Stomach (tissue), 19 donors: Measurements from ENCODE around the gene R3HDM1. TPM values are rescaled to one million over a fixed set of nuclear protein-coding genes. Genes with fewer than 3 reads are reported as not detected.

Experiments used
- DNase-seq, 2 donors: peaks; one replicate each; pipeline versions ENCODE4 v3.0.0 to v3.0.0-alpha.2; 2013 to 2019
- H3K27ac ChIP-seq, 5 donors: fragments of 200-600 bp in 4 of 5; sonication (generic) in 4 of 5; one replicate each; pipeline ENCODE4 v1.5.1; 2013 to 2019; ENCODE audit warnings: mild to moderate bottlenecking in 1 of 5, moderate library complexity in 1 of 5
- H3K27me3 ChIP-seq, 3 donors: fragments of 200-600 bp; sonication (generic); one replicate each; pipeline ENCODE4 v1.5.1; 2017 to 2019; ENCODE audit warnings: mixed run types in 1 of 3
- H3K36me3 ChIP-seq, 4 donors: fragments of 200-600 bp; sonication (generic); 1 replicate in 3 of 4; 2 replicates in 1 of 4; pipeline ENCODE4 v1.5.1; 2016 to 2019
- H3K4me1 ChIP-seq, 4 donors: fragments of 200-600 bp; sonication (generic); one replicate each; pipeline ENCODE4 v1.5.1; 2016 to 2019
- H3K4me3 ChIP-seq, 4 donors: fragments of 200-600 bp; sonication (generic) in 3 of 4; one replicate each; pipeline ENCODE4 v1.5.1; 2016 to 2019; ENCODE audit warnings: mild to moderate bottlenecking in 1 of 4
- H3K9me3 ChIP-seq, 4 donors: fragments of 200-600 bp; sonication (generic); one replicate each; pipeline ENCODE4 v1.5.1; 2016 to 2019
- EP300 ChIP-seq: sonication (generic); formaldehyde crosslinking; IDR thresholded peaks from one replicate; pipeline ENCODE4 v1.6.1; 2017; ENCODE audit warnings: antibody characterized with exemption
- POLR2A ChIP-seq, 4 donors: fragments of 450-650 bp; IDR thresholded peaks; one replicate each; pipeline ENCODE4 v1.6.1; 2016; ENCODE audit warnings: antibody characterized with exemption in 4 of 4, control low read depth in 2 of 4, mild to moderate bottlenecking in 1 of 4, moderate library complexity in 1 of 4
- POLR2AphosphoS5 ChIP-seq, 3 donors: sonication (generic); formaldehyde crosslinking; IDR thresholded peaks; one replicate each; pipeline ENCODE4 v1.6.1; 2016; ENCODE audit warnings: antibody characterized with exemption in 3 of 3
- WGBS, 5 donors: extraction: QIAGEN DNeasy Blood & Tissue Kit in 3 of 5; methylation state at CpG; one replicate each; pipeline versions ENCODE4 v1.1.5 to v1.1.7; 2013 to 2018; 5-methylcytosine and 5-hydroxymethylcytosine counted together
- intact Hi-C: fragments of 100-400 bp; cut with DNase I; formaldehyde crosslinking; loops from one replicate; pipeline ENCODE4 v1.15.1; 2023; ENCODE audit warnings: low total_unique reads
- long read RNA-seq, 10 donors: transcript quantifications; one replicate each; lab custom pipeline, GENCODE V29; 2026
- polyA plus RNA-seq, 3 donors: library from polyadenylated mRNA; stranded (reverse); fragments of 200-250 nt; gene quantifications; one replicate each; pipeline ENCODE4 v1.2.3, GENCODE V29; 2013
- total RNA-seq, 5 donors: library from RNA; depleted of rRNA; stranded (reverse); fragments of >200 nt; gene quantifications; one replicate each; pipeline versions ENCODE4 v1.1.0 to v1.2.3, GENCODE V29; 2014 to 2016
- TF ChIP-seq, protein P1 (sequence below), 7 experiments: fragments of 450-650 bp in 4 of 7; fragments of 200-600 bp in 3 of 7; sonication (generic) in 3 of 7; IDR thresholded peaks; one replicate each; pipeline ENCODE4 v1.5.1; 2016 to 2019; ENCODE audit warnings: antibody characterized with exemption in 7 of 7, control low read depth in 2 of 7, mild to moderate bottlenecking in 1 of 7
- donor health status: healthy with polysubstance abuse.
- donor health status: Bipolar disorder and iron deficiency.
- donor health status: healthy.

The R3HDM1 gene
- total RNA-seq (10 to 100 TPM; 12.1 to 34.3 (median 18.1) TPM), polyA plus RNA-seq (1 to 10 TPM; 5.7 to 7.0 (median 6.7) TPM)
- long read RNA-seq, donor 1, result 0 reads
- long read RNA-seq, donor 2, partial matches to known transcripts, result 0 of 1 reads
- long read RNA-seq, donor 2, other reads (novel, unspliced or antisense), result 0 of 1 reads
- long read RNA-seq, donor 3, result 0 reads
- long read RNA-seq, donor 4, result 0 reads
- long read RNA-seq, donor 5, result 0 reads
- long read RNA-seq, donor 6, result 0 reads
- long read RNA-seq, donor 7, result 0 reads
- long read RNA-seq, donor 8, result 0 reads
- long read RNA-seq, donor 9, result 0 reads
- long read RNA-seq, donor 10, result 0 reads

DNA sequence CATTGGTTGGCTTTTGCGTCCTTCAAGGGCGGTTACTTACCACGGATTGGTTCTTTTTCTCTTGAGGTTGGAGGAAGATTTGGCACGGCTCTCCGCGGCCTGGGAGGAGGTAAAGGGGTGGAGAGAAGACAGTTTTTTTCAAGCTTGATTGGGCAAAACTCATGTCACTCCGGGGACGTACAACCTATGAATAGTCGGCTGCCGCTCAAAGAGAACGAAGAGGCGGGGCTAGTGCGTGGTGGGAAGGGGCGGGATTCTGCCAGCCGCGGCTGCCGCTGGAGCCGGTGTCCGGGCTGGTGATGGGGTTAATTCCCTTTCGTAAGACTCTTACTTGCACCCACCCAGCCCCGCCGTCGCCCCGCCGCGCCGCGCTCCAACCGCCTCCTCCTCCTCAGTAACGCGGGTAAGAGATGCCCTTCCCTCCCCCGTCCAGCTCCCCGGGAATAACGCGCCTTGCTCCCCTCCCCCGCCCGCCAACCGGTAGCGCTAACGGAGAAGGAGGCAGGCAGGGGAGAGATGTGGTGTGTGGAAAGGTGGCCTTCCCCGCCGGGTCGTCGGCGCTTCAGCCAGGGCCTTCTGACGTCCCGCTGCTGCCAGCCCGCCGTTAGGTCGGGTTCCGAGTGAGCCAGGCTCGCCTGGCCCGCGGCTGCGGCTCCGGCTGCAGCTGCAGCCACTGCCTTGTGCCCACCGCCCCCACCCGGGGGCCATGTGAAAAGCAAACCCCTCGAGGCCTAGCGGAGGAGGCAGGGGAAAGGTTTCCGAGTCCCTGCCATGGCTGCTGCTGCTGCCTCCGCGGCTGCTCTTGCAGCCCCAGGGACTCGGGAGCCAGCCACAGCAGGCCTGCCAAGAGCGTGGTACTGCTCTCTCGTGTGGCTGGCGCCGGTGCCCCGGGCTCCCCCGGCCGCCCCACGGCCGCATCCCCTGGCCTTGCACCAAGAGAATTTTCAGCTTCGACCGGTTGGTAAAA lies at the start of gene R3HDM1:
Gene R3HDM1, plus strand, starts transcription at position 254 of the 967 bp plus-strand sequence. CDS start 73,362 bp downstream, outside the sequence.
- Histone ChIP-seq H3K27ac (peak within 1 kb of the TSS; percentile 87 to 93 (median 91)), H3K27me3 (no peaks in the 10 kb centered on the region), H3K36me3 (no peaks in the 10 kb centered on the region), H3K4me1 (peaks cover 0 to 33% (median 24%) of the 10 kb centered on the region in 4 donors), H3K9me3 (no peaks in the 10 kb centered on the region), H3K4me3 (peak within 1 kb of the TSS; percentile 74 to 99 (median 90))
- 0 to 3% (median 0%) methylated on average over 47 to 75 of the region's 75 CpGs for WGBS, 5 donors
- intact Hi-C loops, result no loop called here
- DNase-seq, result peak; percentile 98 to 100
- TF ChIP-seq, protein P1, sequence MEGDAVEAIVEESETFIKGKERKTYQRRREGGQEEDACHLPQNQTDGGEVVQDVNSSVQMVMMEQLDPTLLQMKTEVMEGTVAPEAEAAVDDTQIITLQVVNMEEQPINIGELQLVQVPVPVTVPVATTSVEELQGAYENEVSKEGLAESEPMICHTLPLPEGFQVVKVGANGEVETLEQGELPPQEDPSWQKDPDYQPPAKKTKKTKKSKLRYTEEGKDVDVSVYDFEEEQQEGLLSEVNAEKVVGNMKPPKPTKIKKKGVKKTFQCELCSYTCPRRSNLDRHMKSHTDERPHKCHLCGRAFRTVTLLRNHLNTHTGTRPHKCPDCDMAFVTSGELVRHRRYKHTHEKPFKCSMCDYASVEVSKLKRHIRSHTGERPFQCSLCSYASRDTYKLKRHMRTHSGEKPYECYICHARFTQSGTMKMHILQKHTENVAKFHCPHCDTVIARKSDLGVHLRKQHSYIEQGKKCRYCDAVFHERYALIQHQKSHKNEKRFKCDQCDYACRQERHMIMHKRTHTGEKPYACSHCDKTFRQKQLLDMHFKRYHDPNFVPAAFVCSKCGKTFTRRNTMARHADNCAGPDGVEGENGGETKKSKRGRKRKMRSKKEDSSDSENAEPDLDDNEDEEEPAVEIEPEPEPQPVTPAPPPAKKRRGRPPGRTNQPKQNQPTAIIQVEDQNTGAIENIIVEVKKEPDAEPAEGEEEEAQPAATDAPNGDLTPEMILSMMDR (IDR thresholded peaks at IDR 0.05), result no peak
- TF ChIP-seq POLR2A (IDR thresholded peaks at IDR 0.05), result no peak
- TF ChIP-seq EP300, result no peak
- TF ChIP-seq POLR2AphosphoS5 (IDR thresholded peaks at IDR 0.05), result no peak

DNA sequence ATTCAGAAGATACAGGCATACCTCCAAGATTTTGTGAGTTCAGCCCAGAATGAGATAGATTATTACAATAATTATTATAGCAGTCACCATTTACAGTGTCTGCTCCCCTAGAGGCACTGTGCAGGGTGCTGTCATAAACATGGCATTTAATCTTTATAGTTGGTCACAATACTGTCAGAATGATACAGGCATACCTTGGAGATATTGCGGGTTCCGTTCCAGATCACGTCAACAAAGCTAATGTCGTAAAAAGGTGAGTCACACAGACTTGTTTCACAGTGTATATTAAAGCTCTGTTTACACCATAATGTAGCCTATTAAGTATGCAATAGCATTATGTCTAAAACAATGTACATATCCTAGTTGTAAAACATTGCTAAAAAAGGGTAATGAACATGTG lies 45.8 kb upstream of the R3HDM1 start:
- Histone ChIP-seq H3K4me3 (no peak overlapping the region), H3K4me1 (no peaks in the 10 kb centered on the region), H3K9me3 (peaks cover 0 to 5% (median 2%) of the 10 kb centered on the region in 4 donors), H3K36me3 (peaks cover 0 to 20% (median 2%) of the 10 kb centered on the region in 4 donors), H3K27ac (no peak overlapping the region), H3K27me3 (no peaks in the 10 kb centered on the region)
- TF ChIP-seq, protein P1 (IDR thresholded peaks at IDR 0.05), result no peak
- TF ChIP-seq POLR2AphosphoS5 (IDR thresholded peaks at IDR 0.05) (no peak), POLR2A (IDR thresholded peaks at IDR 0.05) (no peak), EP300 (no peak)
- intact Hi-C loops, result no loop called here
- DNase-seq, result no peak
- 93 to 98% (median 97%) methylated on average over 4 of the region's 4 CpGs for WGBS, 5 donors

DNA sequence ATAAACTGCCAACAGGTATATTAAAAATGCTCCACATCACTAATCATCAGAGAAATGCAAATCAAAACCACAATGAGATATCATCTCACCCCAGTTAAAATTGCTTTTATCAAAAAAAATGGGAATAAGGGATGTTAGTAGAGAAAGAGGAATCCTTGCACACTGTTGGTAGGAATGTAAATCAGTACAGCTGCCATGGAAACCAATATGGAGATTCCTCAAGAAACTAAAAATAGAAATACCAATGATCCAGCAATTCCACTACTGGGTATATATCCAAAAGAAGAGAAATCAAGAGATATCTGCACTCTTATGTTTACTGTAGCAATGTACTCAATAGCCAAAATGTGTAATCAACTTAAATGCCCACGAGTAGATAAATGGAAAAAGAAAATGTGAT lies 40.9 kb upstream of the R3HDM1 start:
- no peaks in the 10 kb centered on the region for H3K27me3 ChIP-seq
- no peak overlapping the region for H3K27ac ChIP-seq
- H3K9me3 ChIP-seq, result peaks cover 0 to 5% (median 2%) of the 10 kb centered on the region in 4 donors
- DNase-seq, result no peak
- TF ChIP-seq EP300 (no peak), POLR2AphosphoS5 (IDR thresholded peaks at IDR 0.05) (no peak), POLR2A (IDR thresholded peaks at IDR 0.05) (no peak)
- TF ChIP-seq, protein P1 (IDR thresholded peaks at IDR 0.05), result no peak
- WGBS, 5 donors, result 86 to 91% (median 88%) methylated on average over 1 of the region's 1 CpG
- no peak overlapping the region for H3K4me3 ChIP-seq
- intact Hi-C loops, result no loop called here
- no peaks in the 10 kb centered on the region for H3K4me1 ChIP-seq
- peaks cover 0 to 20% (median under 1%) of the 10 kb centered on the region in 4 donors for H3K36me3 ChIP-seq

DNA sequence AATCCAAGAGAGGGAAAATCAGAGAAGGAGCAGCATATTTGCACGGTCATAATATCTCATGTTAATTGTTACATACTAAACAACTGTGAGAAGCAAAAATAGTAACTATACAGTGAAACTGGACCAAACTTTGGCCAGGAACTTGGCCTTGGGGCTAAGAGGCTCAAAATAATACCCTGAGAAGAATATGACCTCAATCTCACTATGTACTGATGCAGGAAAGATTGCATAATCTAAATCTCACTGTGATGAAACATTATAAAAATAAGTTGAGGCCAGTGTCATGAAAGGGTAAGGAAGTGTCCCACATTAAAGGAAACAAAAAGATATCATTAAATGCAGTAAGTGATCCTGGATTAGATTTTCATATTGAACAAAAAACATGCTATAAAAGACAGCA lies 36.8 kb upstream of the R3HDM1 start:
- Histone ChIP-seq H3K36me3 (peaks cover 0 to 17% (median 2%) of the 10 kb centered on the region in 4 donors), H3K27ac (no peak overlapping the region), H3K9me3 (peaks cover 6 to 21% (median 16%) of the 10 kb centered on the region in 4 donors), H3K4me1 (no peaks in the 10 kb centered on the region), H3K27me3 (no peaks in the 10 kb centered on the region), H3K4me3 (no peak overlapping the region)
- intact Hi-C loops, result no loop called here
- no peak for DNase-seq
- TF ChIP-seq, protein P1 (IDR thresholded peaks at IDR 0.05), result no peak
- TF ChIP-seq POLR2A (IDR thresholded peaks at IDR 0.05), result no peak
- no peak for TF ChIP-seq POLR2AphosphoS5 (IDR thresholded peaks at IDR 0.05)
- no peak for TF ChIP-seq EP300
- 89 to 100% (median 96%) methylated on average over 1 of the region's 1 CpG for WGBS, 5 donors
